Spleen (tissue), 11 donors: ENCODE results near the gene GJA9. TPM values are rescaled to one million over a fixed set of nuclear protein-coding genes. Genes with fewer than 3 reads are reported as not detected.

Experiments used
- DNase-seq: peaks from one replicate; pipeline ENCODE4 v3.0.0-alpha.2; 2020
- H3K27ac ChIP-seq, 8 donors: fragments of 200-600 bp; sonication (generic) in 7 of 8; 1 replicate in 4 of 8; 2 replicates in 4 of 8; pipeline versions ENCODE4 v1.5.0 to v1.8.0; 2016 to 2021; ENCODE audit warnings: inconsistent platforms in 4 of 8, mild to moderate bottlenecking in 4 of 8, moderate library complexity in 1 of 8
- H3K27me3 ChIP-seq, 7 donors: fragments of 200-600 bp; sonication (generic) in 6 of 7; replicated peaks in 1 of 7; 1 replicate in 4 of 7; 2 replicates in 3 of 7; pipeline versions ENCODE4 v1.5.0 to v1.8.0; 2016 to 2021; ENCODE audit warnings: inconsistent platforms in 3 of 7, mild to moderate bottlenecking in 1 of 7
- H3K36me3 ChIP-seq, 6 donors: fragments of 200-600 bp; sonication (generic) in 5 of 6; 1 replicate in 4 of 6; 2 replicates in 2 of 6; pipeline versions ENCODE4 v1.5.0 to v1.8.0; 2016 to 2021; ENCODE audit warnings: inconsistent platforms in 2 of 6
- H3K4me1 ChIP-seq, 6 donors: fragments of 200-600 bp; sonication (generic) in 5 of 6; 1 replicate in 3 of 6; 2 replicates in 3 of 6; pipeline versions ENCODE4 v1.5.0 to v1.8.0; 2016 to 2021; ENCODE audit warnings: inconsistent platforms in 3 of 6
- H3K4me3 ChIP-seq, 8 donors: fragments of 200-600 bp; sonication (generic) in 7 of 8; 1 replicate in 4 of 8; 2 replicates in 4 of 8; pipeline versions ENCODE4 v1.5.0 to v1.8.0; 2016 to 2021; ENCODE audit warnings: inconsistent platforms in 4 of 8, mild to moderate bottlenecking in 4 of 8, moderate library complexity in 2 of 8
- H3K9me3 ChIP-seq, 8 donors: fragments of 200-600 bp; sonication (generic) in 7 of 8; 1 replicate in 4 of 8; 2 replicates in 4 of 8; pipeline versions ENCODE4 v1.5.0 to v1.8.0; 2016 to 2021; ENCODE audit warnings: inconsistent platforms in 4 of 8
- POLR2A ChIP-seq, 3 donors: fragments of 450-650 bp; IDR thresholded peaks; one replicate each; pipeline ENCODE4 v1.5.1; 2017; ENCODE audit warnings: antibody characterized with exemption in 3 of 3, mild to moderate bottlenecking in 1 of 3
- POLR2AphosphoS5 ChIP-seq, 3 donors: sonication (generic); formaldehyde crosslinking; IDR thresholded peaks; one replicate each; pipeline ENCODE4 v1.5.1; 2017; ENCODE audit warnings: antibody characterized with exemption in 3 of 3
- WGBS, 5 donors: extraction: QIAGEN DNeasy Blood & Tissue Kit in 3 of 5; methylation state at CpG; one replicate each; pipeline versions ENCODE4 v1.1.5 to v1.1.7; 2013 to 2018; 5-methylcytosine and 5-hydroxymethylcytosine counted together
- intact Hi-C: fragments of 100-400 bp; cut with DNase I; formaldehyde crosslinking; loops from one replicate; pipeline ENCODE4 v1.15.0; 2023; ENCODE audit warnings: low total_unique reads
- polyA plus RNA-seq, 3 donors: library from polyadenylated mRNA; stranded (reverse); fragments of 200-250 nt; gene quantifications; one replicate each; pipeline ENCODE4 v1.2.1, GENCODE V29; 2013
- total RNA-seq, 7 donors: library from RNA; depleted of rRNA in 3 of 7; stranded (reverse); fragments of >200 nt in 3 of 7; fragmentation: NEBNext Ultra II Directional in 4 of 7; extraction: Animal tissue kit (Norgen Biotek cat#: 25700) in 4 of 7; gene quantifications; one replicate each; pipeline versions ENCODE4 v1.1.0 to v1.2.1, GENCODE V29; 2016 to 2021
- TF ChIP-seq, protein P1 (sequence below), 11 experiments: fragments of 200-600 bp in 7 of 11; fragments of 450-650 bp in 4 of 11; sonication (generic) in 4 of 11; IDR thresholded peaks in 8 of 11; conservative IDR thresholded peaks in 3 of 11; 1 replicate in 7 of 11; 2 replicates in 4 of 11; pipeline versions ENCODE4 v1.4.0 to v1.8.0; 2016 to 2021; ENCODE audit warnings: antibody characterized with exemption in 11 of 11, inconsistent platforms in 4 of 11, mild to moderate bottlenecking in 1 of 11
- donor health status: healthy with polysubstance abuse.
- donor health status: DM: no; HTN: no; CAD: no; lungs with moderate emphysema.
- donor health status: DM: no; HTN: no; CAD: no.
- donor health status: Bipolar disorder and iron deficiency.
- donor health status: healthy.
- donor health status: DM: no; HTN: no; CAD: no.
- donor health status: DM: yes; HTN: yes; CAD: no.

The GJA9 gene
- total and polyA plus RNA-seq, 10 donors = 0.06 TPM; not detected in 9

DNA sequence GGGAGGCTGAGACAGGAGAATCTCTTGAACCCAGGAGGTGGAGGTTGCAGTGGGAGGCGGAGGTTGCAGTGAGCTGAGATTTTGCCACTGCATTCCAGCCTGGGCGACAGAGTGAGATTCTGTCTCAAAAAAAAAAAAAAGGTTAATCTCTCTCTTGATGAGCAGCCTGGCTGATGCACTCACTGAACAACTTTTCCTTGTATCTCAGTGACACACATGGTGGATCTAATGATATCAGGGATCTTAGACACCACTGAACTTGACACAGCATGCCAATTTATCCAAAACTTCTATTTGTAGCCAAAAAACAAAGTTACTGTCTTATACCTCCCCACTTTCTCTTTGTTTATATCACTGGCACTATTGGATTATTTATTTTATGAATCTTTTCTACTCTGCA is 44.0 kb upstream of the GJA9 start:
- H3K27me3 ChIP-seq = no peaks in the 10 kb centered on the region
- H3K4me3 ChIP-seq = no peak overlapping the region
- TF ChIP-seq POLR2AphosphoS5 (IDR thresholded peaks at IDR 0.05) (no peak), POLR2A (IDR thresholded peaks at IDR 0.05) (no peak)
- TF ChIP-seq, protein P1, sequence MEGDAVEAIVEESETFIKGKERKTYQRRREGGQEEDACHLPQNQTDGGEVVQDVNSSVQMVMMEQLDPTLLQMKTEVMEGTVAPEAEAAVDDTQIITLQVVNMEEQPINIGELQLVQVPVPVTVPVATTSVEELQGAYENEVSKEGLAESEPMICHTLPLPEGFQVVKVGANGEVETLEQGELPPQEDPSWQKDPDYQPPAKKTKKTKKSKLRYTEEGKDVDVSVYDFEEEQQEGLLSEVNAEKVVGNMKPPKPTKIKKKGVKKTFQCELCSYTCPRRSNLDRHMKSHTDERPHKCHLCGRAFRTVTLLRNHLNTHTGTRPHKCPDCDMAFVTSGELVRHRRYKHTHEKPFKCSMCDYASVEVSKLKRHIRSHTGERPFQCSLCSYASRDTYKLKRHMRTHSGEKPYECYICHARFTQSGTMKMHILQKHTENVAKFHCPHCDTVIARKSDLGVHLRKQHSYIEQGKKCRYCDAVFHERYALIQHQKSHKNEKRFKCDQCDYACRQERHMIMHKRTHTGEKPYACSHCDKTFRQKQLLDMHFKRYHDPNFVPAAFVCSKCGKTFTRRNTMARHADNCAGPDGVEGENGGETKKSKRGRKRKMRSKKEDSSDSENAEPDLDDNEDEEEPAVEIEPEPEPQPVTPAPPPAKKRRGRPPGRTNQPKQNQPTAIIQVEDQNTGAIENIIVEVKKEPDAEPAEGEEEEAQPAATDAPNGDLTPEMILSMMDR (IDR thresholded peaks at IDR 0.05 in 8 of 11, conservative IDR thresholded peaks at IDR 0.05 in 3 of 11) = no peak
- H3K9me3 ChIP-seq = no peaks in the 10 kb centered on the region
- WGBS, 5 donors = 83 to 100% (median 97%) methylated on average over 2 of the region's 2 CpGs
- H3K27ac ChIP-seq = no peak overlapping the region
- H3K4me1 ChIP-seq = no peaks in the 10 kb centered on the region
- H3K36me3 ChIP-seq = no peaks in the 10 kb centered on the region
- DNase-seq = no peak
- intact Hi-C loops = no loop called here

DNA sequence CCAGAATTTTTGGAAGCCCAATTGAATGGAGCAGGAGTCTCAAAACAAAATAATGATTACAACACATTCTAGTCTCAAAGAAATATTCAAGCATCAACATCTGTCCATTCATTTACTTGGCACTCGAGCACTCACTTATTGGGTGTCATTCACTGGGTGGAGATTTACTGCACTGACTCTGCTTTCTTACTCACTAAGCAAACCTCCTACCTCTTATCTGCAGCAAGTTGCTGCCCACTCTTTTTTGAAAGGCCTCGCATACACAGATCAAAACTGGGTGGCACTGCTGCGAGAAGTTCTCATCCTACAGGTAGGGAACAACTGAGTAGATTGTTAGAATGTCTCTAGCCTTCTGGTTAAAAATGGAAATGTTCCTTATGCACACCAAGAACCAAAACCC is 42.2 kb upstream of the GJA9 start:
- Histone ChIP-seq H3K27ac (no peak overlapping the region), H3K4me1 (no peaks in the 10 kb centered on the region), H3K36me3 (no peaks in the 10 kb centered on the region), H3K27me3 (no peaks in the 10 kb centered on the region), H3K4me3 (no peak overlapping the region), H3K9me3 (no peaks in the 10 kb centered on the region)
- 66 to 84% (median 77%) methylated on average over 3 of the region's 3 CpGs for WGBS, 5 donors
- intact Hi-C loops = no loop called here
- DNase-seq = no peak
- TF ChIP-seq POLR2A (IDR thresholded peaks at IDR 0.05) = no peak
- TF ChIP-seq, protein P1 (IDR thresholded peaks at IDR 0.05 in 8 of 11, conservative IDR thresholded peaks at IDR 0.05 in 3 of 11) = no peak

DNA sequence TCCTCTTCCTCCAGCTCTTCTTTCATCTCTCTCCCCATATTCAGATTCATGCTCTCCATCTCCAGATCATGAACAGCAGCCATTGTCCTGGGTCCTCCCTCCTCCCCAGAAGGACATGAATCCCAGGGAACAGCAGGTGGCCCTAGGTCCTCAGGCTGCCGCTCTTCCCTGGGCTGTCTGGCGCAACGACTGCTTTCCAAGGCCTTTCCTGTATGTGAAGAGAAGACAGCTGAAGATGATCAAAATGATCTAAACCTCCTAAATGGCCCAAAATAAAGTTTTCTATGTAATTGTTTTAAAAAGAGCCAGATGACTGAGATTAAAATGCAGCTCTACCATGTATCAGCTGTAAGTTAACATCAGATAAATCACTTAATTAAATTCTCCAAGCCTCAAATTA is 37.7 kb upstream of the GJA9 start:
- H3K27ac ChIP-seq = no peak overlapping the region
- no peak overlapping the region for H3K4me3 ChIP-seq
- peaks cover 0 to 4% (median 0%) of the 10 kb centered on the region in 6 donors for H3K36me3 ChIP-seq
- no peaks in the 10 kb centered on the region for H3K4me1 ChIP-seq
- intact Hi-C loops = no loop called here
- TF ChIP-seq, protein P1 (IDR thresholded peaks at IDR 0.05 in 8 of 11, conservative IDR thresholded peaks at IDR 0.05 in 3 of 11) = no peak
- TF ChIP-seq POLR2AphosphoS5 (IDR thresholded peaks at IDR 0.05) (no peak), POLR2A (IDR thresholded peaks at IDR 0.05) (no peak)
- H3K27me3 ChIP-seq = no peaks in the 10 kb centered on the region
- DNase-seq = no peak
- WGBS, 5 donors = 51 to 76% (median 61%) methylated on average over 3 of the region's 3 CpGs
- no peaks in the 10 kb centered on the region for H3K9me3 ChIP-seq

DNA sequence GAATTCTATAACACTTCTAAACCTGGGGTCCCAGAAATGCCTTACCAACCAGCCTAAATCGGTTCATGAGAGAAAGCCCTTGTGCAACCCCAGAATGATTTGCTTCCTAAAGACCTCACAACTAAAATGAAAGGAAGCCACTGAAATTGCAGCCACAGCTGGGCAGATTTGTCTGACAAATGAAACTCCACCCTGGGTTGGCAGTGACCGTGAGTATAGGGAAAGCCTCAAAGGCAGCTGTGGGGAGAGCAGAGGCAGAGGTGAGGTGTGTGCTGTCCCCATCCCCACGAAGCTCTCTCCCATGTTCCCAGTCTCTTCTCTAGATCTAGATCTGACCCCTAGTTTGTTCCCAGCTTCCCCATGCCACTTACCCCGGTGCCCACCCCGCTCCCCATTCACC is 37.2 kb upstream of the GJA9 start:
- TF ChIP-seq POLR2A (IDR thresholded peaks at IDR 0.05) (no peak), POLR2AphosphoS5 (IDR thresholded peaks at IDR 0.05) (no peak)
- TF ChIP-seq, protein P1 (IDR thresholded peaks at IDR 0.05 in 8 of 11, conservative IDR thresholded peaks at IDR 0.05 in 3 of 11) = no peak
- H3K27ac ChIP-seq = no peak overlapping the region
- peaks cover 0 to 4% (median 0%) of the 10 kb centered on the region in 6 donors for H3K36me3 ChIP-seq
- no peak overlapping the region for H3K4me3 ChIP-seq
- 66 to 78% (median 70%) methylated on average over 5 of the region's 5 CpGs for WGBS, 5 donors
- DNase-seq = no peak
- H3K4me1 ChIP-seq = no peaks in the 10 kb centered on the region
- H3K9me3 ChIP-seq = no peaks in the 10 kb centered on the region
- intact Hi-C loops = no loop called here
- H3K27me3 ChIP-seq = no peaks in the 10 kb centered on the region
